Measurements from ENCODE around the gene CTBP2.

The CTBP2 gene

GRCh38 chr10:125169915-125170314 lies 9.6 kb upstream of the CTBP2 start:
- Histone ChIP-seq H3K36me3 (ENCODE audit: control insufficient read depth, insufficient read depth, low read length) (no peaks in the 10 kb centered on the region), H3K27me3 (replicated peaks; ENCODE audit: control insufficient read depth, insufficient read depth, low read length) (peaks cover 2% of the 10 kb centered on the region; the same call in 1 of the 2 replicates), H3K4me3 (replicated peaks; ENCODE audit: low read depth, low read length) (no peak overlapping the region)
- no peak for DNase-seq (ENCODE audit: extremely low read depth, insufficient read length)
- TF ChIP-seq, protein P1, sequence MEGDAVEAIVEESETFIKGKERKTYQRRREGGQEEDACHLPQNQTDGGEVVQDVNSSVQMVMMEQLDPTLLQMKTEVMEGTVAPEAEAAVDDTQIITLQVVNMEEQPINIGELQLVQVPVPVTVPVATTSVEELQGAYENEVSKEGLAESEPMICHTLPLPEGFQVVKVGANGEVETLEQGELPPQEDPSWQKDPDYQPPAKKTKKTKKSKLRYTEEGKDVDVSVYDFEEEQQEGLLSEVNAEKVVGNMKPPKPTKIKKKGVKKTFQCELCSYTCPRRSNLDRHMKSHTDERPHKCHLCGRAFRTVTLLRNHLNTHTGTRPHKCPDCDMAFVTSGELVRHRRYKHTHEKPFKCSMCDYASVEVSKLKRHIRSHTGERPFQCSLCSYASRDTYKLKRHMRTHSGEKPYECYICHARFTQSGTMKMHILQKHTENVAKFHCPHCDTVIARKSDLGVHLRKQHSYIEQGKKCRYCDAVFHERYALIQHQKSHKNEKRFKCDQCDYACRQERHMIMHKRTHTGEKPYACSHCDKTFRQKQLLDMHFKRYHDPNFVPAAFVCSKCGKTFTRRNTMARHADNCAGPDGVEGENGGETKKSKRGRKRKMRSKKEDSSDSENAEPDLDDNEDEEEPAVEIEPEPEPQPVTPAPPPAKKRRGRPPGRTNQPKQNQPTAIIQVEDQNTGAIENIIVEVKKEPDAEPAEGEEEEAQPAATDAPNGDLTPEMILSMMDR (IDR thresholded peaks at IDR 0.05; ENCODE audit: insufficient read depth, low read length, poor library complexity, severe bottlenecking) = no peak

DNA sequence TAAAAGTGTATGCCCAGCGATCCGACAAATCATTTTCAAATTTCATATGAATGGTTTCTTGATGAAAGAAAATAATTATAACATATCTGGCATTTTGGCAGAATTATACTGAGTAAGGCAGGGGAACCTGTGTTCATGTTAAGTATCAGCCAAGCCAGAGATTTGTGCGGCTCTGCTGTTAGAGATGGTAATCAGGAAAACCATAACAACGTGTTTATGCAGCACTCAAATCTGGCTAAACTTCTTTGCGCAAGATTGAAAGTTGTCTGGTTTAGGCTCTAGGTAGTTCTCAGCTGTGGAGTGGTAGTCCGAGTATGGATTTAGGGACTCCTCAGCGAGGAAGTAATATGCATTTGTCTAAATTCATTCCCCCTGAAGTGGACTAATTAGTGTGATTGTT lies 8.9 kb upstream of the CTBP2 start:
- no peak overlapping the region for H3K4me3 ChIP-seq (replicated peaks; ENCODE audit: low read depth, low read length)
- peaks cover 2% of the 10 kb centered on the region; the same call in 1 of the 2 replicates for H3K27me3 ChIP-seq (replicated peaks; ENCODE audit: control insufficient read depth, insufficient read depth, low read length)
- DNase-seq (ENCODE audit: extremely low read depth, insufficient read length) = no peak
- TF ChIP-seq, protein P1 (IDR thresholded peaks at IDR 0.05; ENCODE audit: insufficient read depth, low read length, poor library complexity, severe bottlenecking) = no peak
- H3K36me3 ChIP-seq (ENCODE audit: control insufficient read depth, insufficient read depth, low read length) = no peaks in the 10 kb centered on the region

DNA sequence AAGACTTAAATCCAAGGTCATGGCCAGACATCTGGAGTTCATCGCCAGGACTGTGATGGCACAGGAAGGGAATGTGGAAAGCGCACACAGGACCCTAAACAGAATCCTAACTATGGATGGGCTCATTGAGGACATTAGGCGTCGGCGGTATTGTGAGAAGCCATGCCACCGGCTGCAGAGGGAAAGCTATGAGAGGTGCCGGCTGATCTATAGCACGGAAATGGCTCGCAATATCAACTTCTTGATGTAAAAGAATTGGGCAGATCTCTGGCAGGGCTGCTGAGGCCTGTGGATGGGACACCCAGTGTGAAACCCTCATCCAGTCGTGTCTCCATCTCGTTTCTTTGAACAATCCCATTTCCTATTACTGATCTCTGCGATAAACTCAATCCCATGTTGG lies 6.3 kb upstream of the CTBP2 start:
- no peak for DNase-seq (ENCODE audit: extremely low read depth, insufficient read length)
- Histone ChIP-seq H3K27me3 (replicated peaks; ENCODE audit: control insufficient read depth, insufficient read depth, low read length) (peaks cover 2% of the 10 kb centered on the region; the same call in 1 of the 2 replicates), H3K36me3 (ENCODE audit: control insufficient read depth, insufficient read depth, low read length) (no peaks in the 10 kb centered on the region), H3K4me3 (replicated peaks; ENCODE audit: low read depth, low read length) (no peak overlapping the region)
- TF ChIP-seq, protein P1 (IDR thresholded peaks at IDR 0.05; ENCODE audit: insufficient read depth, low read length, poor library complexity, severe bottlenecking) = no peak

- H3K36me3 ChIP-seq (ENCODE audit: control insufficient read depth, insufficient read depth, low read length) = no peaks in the 10 kb centered on the region
- H3K27me3 ChIP-seq (replicated peaks; ENCODE audit: control insufficient read depth, insufficient read depth, low read length) = peaks cover 2% of the 10 kb centered on the region; the same call in 1 of the 2 replicates
- DNase-seq (ENCODE audit: extremely low read depth, insufficient read length) = no peak
- no peak overlapping the region for H3K4me3 ChIP-seq (replicated peaks; ENCODE audit: low read depth, low read length)
- TF ChIP-seq, protein P1 (IDR thresholded peaks at IDR 0.05; ENCODE audit: insufficient read depth, low read length, poor library complexity, severe bottlenecking) = no peak
These were observed 5.5 kb upstream of the CTBP2 start for GRCh38 chr10:125165584-125166573.

DNA sequence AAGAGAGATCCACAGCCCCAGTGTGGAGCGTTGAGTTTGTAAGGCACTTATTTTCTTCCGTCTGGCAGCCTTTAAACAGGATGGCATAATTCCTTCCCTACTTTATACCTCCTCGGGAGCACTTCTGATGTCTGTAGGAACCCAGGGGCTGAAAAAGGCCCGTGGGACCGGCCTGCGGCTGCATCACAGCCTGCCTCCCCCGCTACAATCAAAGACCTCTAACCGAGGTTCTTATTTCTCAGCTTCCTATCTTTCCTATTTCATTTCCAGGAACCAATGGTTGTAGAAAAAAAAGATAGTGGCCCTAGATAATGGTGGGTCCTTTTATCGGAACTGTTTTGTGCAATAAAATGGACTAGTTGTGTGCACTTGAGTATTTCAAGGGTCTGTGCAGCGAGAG lies 4.1 kb upstream of the CTBP2 start:
- DNase-seq (ENCODE audit: extremely low read depth, insufficient read length) = no peak
- TF ChIP-seq, protein P1 (IDR thresholded peaks at IDR 0.05; ENCODE audit: insufficient read depth, low read length, poor library complexity, severe bottlenecking) = no peak
- no peak overlapping the region for H3K4me3 ChIP-seq (replicated peaks; ENCODE audit: low read depth, low read length)
- no peaks in the 10 kb centered on the region for H3K27me3 ChIP-seq (replicated peaks; ENCODE audit: control insufficient read depth, insufficient read depth, low read length)
- no peaks in the 10 kb centered on the region for H3K36me3 ChIP-seq (ENCODE audit: control insufficient read depth, insufficient read depth, low read length)

Measured in GM06990 (cell line).